Lower leg skin (tissue), 4 donors: ENCODE data around the gene HMGN1. TPM values are rescaled to one million over a fixed set of nuclear protein-coding genes. Genes with fewer than 3 reads are reported as not detected.

Experiments used
- DNase-seq, 2 donors: peaks; one replicate each; pipeline ENCODE4 v3.0.0-alpha.2; 2019; ENCODE audit warnings: low spot score in 2 of 2
- H3K4me3 ChIP-seq: fragments of 200-600 bp; sonication (generic); 2 replicates; pipeline ENCODE4 v1.5.1; 2017; ENCODE audit warnings: mild to moderate bottlenecking, low read depth; ENCODE audit not compliant: poor library complexity, severe bottlenecking
- POLR2A ChIP-seq, 2 donors: fragments of 450-650 bp; IDR thresholded peaks; one replicate each; pipeline ENCODE4 v1.6.1; 2016 to 2017; ENCODE audit warnings: antibody characterized with exemption in 2 of 2, mild to moderate bottlenecking in 1 of 2, moderate library complexity in 1 of 2
- WGBS, 2 donors: methylation state at CpG; one replicate each; pipeline ENCODE4 v1.1.5; 2018; 5-methylcytosine and 5-hydroxymethylcytosine counted together
- intact Hi-C: fragments of 100-400 bp; cut with DNase I; formaldehyde crosslinking; loops from one replicate; pipeline ENCODE4 v1.15.0; 2023; ENCODE audit warnings: low total_unique reads
- total RNA-seq, 4 donors: library from RNA; depleted of rRNA; stranded (reverse); fragments of >200 nt; gene quantifications; one replicate each; pipeline ENCODE4 v1.1.0, GENCODE V29; 2016
- TF ChIP-seq, protein P1 (sequence below), 3 donors: fragments of 450-650 bp; IDR thresholded peaks; one replicate each; pipeline ENCODE4 v1.5.1; 2016; ENCODE audit warnings: antibody characterized with exemption in 3 of 3, mild to moderate bottlenecking in 3 of 3, moderate library complexity in 2 of 3

HMGN1 gene
- total RNA-seq, 4 donors from 2014 or later = 103 to 126 (median 111) TPM

- peak; percentile 95 to 99 for DNase-seq
- 9 to 17% methylated on average over 23 to 35 of the region's 56 CpGs for WGBS, 2 donors
- TF ChIP-seq, protein P1, sequence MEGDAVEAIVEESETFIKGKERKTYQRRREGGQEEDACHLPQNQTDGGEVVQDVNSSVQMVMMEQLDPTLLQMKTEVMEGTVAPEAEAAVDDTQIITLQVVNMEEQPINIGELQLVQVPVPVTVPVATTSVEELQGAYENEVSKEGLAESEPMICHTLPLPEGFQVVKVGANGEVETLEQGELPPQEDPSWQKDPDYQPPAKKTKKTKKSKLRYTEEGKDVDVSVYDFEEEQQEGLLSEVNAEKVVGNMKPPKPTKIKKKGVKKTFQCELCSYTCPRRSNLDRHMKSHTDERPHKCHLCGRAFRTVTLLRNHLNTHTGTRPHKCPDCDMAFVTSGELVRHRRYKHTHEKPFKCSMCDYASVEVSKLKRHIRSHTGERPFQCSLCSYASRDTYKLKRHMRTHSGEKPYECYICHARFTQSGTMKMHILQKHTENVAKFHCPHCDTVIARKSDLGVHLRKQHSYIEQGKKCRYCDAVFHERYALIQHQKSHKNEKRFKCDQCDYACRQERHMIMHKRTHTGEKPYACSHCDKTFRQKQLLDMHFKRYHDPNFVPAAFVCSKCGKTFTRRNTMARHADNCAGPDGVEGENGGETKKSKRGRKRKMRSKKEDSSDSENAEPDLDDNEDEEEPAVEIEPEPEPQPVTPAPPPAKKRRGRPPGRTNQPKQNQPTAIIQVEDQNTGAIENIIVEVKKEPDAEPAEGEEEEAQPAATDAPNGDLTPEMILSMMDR (IDR thresholded peaks at IDR 0.05) = no peak
- no peak for TF ChIP-seq POLR2A (IDR thresholded peaks at IDR 0.05)
- H3K4me3 ChIP-seq = peak overlapping the region; percentile 36
- intact Hi-C loops = no loop called here
These were observed 564 bp upstream of the HMGN1 start for GRCh38 chr21:39349211-39350093.

DNA sequence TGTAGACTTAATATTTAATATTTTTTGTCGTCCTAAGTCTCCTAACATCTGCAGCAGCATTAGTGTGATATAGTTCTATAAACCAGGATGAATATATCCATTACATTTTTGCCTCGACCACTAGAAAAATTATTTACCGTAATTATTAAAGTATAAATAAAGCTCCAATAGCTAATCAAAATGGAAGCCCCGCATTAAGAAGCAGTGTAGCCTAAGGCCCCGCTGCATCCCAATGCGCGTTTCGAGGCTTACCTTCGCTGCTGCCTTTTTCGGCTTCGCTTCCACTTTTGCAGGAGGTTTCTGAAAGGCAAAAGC, 891 bp downstream of the HMGN1 start:
- DNase-seq = no peak
- TF ChIP-seq, protein P1 (IDR thresholded peaks at IDR 0.05) = no peak
- no peak for TF ChIP-seq POLR2A (IDR thresholded peaks at IDR 0.05)
- intact Hi-C loops = no loop called here
- 1% methylated on average over 11 of the region's 11 CpGs for WGBS, 2 donors
- peak overlapping the region; percentile 73 for H3K4me3 ChIP-seq

- 13 to 15% methylated on average over 10 of the region's 10 CpGs for WGBS, 2 donors
- intact Hi-C loops = no loop called here
- peak in 1 of 2 donors; percentile 45 for DNase-seq
These were observed 1.4 kb downstream of the HMGN1 start for GRCh38 chr21:39347537-39347936.

DNA sequence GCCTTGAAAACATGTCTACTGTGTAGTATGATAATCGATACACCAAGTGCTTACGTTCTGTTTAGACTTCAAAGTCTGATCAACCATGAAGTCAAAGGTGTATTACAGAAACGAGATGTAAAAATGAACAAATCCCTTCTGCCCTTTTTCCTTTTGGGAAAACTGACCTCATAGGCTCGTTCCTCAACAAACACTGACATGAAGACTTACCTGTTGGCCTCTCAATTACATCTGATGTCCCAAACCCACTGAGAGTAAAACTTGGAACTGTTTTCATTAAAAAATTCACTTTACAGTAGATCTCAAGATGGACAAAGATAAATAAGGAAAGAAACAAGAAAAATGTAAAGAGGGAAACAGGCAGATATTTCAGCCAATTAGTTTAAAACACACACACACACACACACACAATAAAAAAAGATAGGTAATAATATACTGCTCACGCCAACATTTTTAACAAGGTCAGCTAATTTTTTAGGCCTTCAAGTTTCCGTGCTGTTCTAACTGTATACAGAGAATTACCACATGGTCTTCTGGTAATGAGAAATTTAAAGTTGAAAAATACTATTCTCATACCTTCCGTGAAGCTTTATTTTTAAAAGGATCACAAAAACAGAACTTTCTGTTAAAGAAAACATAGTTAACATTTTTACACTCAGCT, 2.1 kb downstream of the HMGN1 start:
- H3K4me3 ChIP-seq = no peak overlapping the region
- 56 to 57% methylated on average over 7 of the region's 7 CpGs for WGBS, 2 donors
- no peak for DNase-seq
- intact Hi-C loops = no loop called here
- TF ChIP-seq, protein P1 (IDR thresholded peaks at IDR 0.05) = no peak
- no peak for TF ChIP-seq POLR2A (IDR thresholded peaks at IDR 0.05)

More at GRCh38 chr21:39347537-39347936, 1.4 kb downstream of the HMGN1 start:
- no peak for TF ChIP-seq POLR2A (IDR thresholded peaks at IDR 0.05)
- TF ChIP-seq, protein P1 (IDR thresholded peaks at IDR 0.05) = no peak
- peak overlapping the region; percentile 73 for H3K4me3 ChIP-seq

DNA sequence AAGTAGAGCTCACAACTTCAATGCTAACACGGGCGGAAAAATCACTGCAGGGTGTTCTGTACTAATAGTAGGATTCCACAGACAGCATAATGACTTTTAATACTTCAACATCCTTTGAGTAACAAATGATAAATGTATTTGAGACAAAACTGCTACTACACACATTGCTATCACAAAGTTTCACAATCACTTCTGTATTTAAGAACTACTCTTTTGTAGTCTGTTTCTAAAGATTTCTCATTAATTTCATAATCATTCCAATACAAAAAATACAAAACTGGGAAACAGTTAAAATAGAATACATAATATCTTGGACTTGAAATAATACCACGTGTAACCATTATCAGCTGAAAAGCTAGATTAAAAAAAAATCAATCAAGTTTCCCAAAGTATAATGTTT, 2.7 kb downstream of the HMGN1 start:
- TF ChIP-seq, protein P1 (IDR thresholded peaks at IDR 0.05) = no peak
- no peak for TF ChIP-seq POLR2A (IDR thresholded peaks at IDR 0.05)
- intact Hi-C loops = no loop called here
- WGBS, 2 donors = 45 to 52% methylated on average over 3 of the region's 3 CpGs
- DNase-seq = no peak
- no peak overlapping the region for H3K4me3 ChIP-seq
